Right ventricle myocardium inferior (tissue), 1 donor: Measurements from ENCODE around the gene CHID1. TPM values are rescaled to one million over a fixed set of nuclear protein-coding genes. Genes with fewer than 3 reads are reported as not detected.
A peak's percentile ranks its signal among the peaks of the same experiment; 100 is the strongest.

ENCODE experiments used
- ATAC-seq: fragments of 200-7000 bp; cut with Tn5 transposase; one replicate; pipeline ENCODE4 v1.9.1; 2020; ENCODE audit warnings: mild to moderate bottlenecking, moderate library complexity
- DNase-seq: peaks from one replicate; pipeline ENCODE4 v3.0.0; 2021; ENCODE audit errors: missing footprints
- intact Hi-C: fragments of 100-400 bp; cut with DNase I; formaldehyde crosslinking; loops from one replicate; pipeline ENCODE4 v1.11.0; 2022
- total RNA-seq: library from RNA; stranded (reverse); fragmentation: NEBNext Ultra II Directional; extraction: Animal tissue kit (Norgen Biotek cat#: 25700); gene quantifications from one replicate; pipeline ENCODE4 v1.2.1, GENCODE V29; 2021
- donor health status: DM: no; HTN: yes; CAD: no; lungs with severe emphysema.

The CHID1 gene
- total RNA-seq, 1 donor from 2014 or later: 49.4 TPM

DNA sequence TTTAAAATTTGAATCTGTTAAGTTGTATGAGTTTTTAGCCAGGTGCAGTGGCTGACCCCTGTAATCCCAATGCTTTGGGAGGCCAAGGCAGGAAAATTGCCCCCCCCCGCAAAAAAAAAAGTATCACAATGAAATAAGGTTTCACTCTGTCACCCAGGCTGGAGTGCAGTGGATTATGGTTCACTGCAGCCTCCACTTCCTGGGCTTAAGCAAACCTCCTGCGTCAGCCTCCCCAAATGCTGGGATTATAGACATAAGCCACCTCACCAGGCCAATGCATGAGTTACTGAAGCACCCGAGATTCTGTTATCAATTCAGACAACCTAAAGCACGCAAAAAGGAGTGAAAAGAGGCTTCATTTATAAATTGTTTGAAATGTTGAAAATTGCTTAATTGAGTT, 2.4 kb upstream of the CHID1 start:
- ATAC-seq (no peak), DNase-seq (no peak)
- intact Hi-C loops: loop anchor here (5.0 kb wide), 1 partner anchor 71 kb away; the partner anchor contains the start of genes POLR2L and TSPAN4

DNA sequence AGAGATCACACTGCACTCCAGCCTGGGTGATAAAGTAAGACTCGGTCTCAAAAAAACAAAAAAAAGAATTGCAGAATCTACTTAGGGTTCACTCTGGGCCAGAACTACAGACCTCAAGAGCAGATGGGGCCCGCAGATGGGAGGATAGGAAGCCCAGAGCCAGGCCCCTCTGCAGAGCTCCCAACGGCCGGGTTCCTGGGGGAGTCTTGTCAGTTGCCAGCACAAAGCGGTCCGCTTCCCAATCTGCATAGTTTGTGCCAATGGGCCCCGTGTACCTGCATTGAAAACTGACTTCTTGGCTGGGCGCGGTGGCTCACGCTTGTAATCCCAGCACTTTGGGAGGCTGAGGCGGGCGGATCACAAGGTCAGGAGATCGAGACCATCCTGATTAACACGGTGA, 1.7 kb upstream of the CHID1 start:
- intact Hi-C loops: loop anchor here (5.0 kb wide), 1 partner anchor 70 kb away; the partner anchor contains the start of genes POLR2L and TSPAN4
- no peak for ATAC-seq

DNA sequence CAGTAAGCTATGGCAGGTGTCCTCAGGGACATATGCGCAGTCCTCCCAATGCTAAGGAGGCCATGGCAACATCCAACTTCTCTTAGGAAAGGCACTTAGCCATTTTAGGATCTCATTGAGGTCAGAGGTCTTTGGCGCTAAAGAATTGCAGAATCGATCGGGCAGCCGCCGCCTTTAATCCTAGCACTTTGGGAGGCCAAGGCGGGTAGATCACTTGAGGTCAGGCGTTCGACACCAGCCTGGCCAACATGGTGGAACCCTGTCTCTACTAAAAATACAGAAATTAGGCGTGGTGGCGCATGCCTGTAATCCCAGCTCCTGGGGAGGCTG, 1.2 kb upstream of the CHID1 start:
- intact Hi-C loops: loop anchor here (5.0 kb wide), 1 partner anchor 70 kb away; the partner anchor contains the start of genes POLR2L and TSPAN4
- DNase-seq (no peak), ATAC-seq (no peak)

More for the DNA sequence above, 1.7 kb upstream of the CHID1 start:
- no peak for DNase-seq

DNA sequence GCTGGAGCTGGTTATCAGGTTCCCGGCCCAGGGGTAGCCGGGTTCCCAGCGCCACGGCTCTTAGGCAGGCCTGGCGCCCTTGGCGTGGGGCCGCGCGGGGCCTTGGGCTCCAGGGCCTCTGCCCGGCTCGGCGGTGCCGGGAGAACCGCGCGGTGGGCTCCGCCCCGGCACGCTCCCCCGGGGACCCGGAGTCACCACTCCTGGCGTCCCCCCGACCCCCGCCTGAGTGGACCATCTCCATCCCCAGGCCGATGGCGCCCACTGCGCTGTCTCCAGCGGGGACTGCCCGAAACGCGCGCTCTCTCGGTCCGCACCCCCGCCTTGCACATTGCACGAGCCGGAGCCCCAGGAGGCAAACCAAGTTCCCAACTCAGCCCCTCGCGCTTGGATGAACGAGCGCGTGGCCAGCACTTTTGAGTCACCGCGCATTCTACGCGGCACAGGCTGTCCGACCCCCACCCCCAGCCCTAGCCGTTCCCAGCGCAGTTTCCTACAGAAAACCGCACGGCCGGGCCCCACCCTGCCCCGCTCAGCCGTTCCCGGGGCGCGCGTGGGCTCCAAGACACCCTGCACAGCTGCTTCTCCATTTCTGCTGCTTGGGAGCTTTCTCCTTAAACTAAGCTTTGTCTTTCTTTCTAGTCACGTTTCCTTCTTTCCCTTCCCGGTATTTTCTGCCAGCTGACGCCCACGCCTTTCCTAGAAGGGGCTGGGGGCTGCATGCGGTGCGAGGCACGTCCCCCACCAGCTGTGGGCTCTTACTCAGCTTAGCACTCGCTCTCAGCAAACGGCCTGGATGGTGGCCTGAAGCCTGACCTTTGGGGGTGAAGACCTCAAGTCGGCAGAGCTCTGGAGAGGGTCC, 650 bp upstream of the CHID1 start:
- ATAC-seq: peak; percentile 38
- DNase-seq: no peak
- intact Hi-C loops: loop anchor here (5.0 kb wide), 1 partner anchor 69 kb away; the partner anchor contains the start of genes POLR2L and TSPAN4

DNA sequence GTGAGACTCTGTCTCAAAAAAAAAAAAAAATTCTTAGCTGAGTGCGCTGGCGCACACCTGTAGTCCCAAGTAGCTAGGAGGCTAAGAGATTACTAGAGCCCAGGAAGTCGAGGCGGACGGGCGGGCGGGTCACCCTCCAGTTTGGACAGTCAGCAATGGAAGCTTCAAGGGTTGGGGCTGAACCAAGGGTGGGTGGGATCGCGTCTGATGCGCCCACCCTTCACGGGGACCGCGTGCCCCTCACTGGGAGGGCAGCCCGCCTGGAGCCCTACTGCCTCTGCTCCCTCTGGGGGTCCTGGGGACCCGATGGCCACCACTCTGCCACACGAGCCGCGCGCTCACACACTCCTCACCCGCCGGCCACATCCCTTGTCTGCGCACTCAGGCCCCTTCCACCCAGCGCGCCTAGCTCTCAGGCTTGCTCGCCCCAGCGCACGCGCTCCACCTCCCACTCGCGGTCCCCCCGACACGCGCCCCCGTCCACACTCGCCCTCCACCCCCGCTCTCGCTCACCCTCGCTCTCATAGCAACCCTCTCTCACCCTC, 494 bp downstream of the CHID1 start:
- intact Hi-C loops: loop anchor here (5.0 kb wide), 1 partner anchor 68 kb away; the partner anchor contains the start of genes POLR2L and TSPAN4
- DNase-seq: no peak
- ATAC-seq: no peak

DNA sequence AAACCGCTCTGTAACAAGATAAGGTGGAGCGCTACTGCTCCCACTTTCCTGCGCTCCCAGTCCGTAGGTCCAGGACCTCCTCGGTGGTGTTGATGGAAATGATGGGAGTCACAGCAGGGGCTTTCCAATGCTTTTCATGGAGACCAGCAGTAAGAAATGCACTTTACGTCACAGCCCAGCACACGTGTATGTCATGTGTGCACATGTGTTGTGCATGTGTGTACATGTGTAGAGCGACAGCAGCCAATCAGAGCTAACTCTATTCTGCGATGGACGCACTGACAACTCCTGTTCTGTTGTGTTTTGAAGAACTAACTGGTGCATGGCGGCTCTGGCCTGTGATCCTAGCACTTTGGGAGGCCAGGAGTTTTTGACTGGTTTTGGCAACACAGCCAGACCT, 1.2 kb downstream of the CHID1 start:
- ATAC-seq (no peak), DNase-seq (no peak)
- intact Hi-C loops: no loop called here

DNA sequence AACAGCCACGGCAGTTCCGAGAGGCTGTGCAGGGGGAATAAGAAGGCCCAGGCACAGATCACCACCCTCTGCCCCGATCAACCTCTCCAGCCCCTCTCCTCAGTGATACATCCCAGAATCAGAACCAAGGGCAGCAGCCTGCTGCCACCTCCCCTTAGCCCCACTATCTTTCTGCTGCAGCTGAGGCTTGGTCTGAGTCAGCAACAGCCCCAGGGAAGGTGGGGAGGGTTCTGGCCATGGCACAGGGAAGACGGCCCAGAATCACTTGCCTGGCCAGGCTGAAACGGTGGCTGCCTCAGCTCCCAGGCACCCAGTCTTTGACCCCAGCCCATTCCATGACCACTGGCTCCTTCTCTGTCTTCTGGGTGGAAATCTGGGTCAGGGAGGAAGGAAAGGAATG, 2.3 kb downstream of the CHID1 start:
- ATAC-seq: no peak
- intact Hi-C loops: no loop called here
- DNase-seq: no peak

DNA sequence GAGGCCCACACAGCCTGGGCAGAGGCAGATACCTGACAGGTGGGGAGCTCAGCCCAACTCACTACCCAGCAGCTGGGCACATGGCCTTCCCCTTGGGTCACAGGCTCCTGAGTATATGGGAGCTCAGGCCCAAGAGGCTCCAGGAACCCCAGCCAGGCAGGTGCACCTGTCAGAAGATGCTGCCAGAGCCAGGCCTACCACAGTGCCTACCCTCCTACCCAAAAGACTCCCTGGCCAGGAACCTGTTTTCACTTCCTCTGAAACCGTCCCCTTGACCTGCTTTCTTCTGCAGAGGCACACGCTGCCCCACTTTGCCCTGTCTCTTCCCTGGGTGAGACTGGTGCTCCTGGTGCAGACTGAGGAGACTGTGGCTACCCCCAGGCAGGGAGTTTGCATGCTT, 2.9 kb downstream of the CHID1 start:
- ATAC-seq (no peak), DNase-seq (no peak)
- intact Hi-C loops: no loop called here

DNA sequence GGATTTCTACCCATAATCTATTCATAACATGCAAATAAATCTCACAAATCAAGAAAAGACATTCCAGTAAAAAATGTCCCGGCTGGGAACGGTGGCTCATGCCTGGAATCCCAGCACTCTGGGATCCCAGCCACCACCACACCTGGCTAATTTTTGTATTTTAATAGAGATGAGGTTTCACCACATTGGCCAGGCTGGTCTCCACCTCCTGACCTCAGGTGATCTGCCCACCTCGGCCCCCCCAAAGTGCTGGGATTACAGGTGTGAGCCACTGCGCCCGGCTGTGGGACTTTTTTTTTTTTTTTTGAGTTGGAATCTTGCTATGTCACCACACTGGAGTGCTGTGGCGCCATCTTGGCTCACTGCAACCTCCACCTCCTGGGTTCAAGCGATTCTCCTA, 4.7 kb downstream of the CHID1 start:
- DNase-seq (no peak), ATAC-seq (no peak)
- intact Hi-C loops: no loop called here

DNA sequence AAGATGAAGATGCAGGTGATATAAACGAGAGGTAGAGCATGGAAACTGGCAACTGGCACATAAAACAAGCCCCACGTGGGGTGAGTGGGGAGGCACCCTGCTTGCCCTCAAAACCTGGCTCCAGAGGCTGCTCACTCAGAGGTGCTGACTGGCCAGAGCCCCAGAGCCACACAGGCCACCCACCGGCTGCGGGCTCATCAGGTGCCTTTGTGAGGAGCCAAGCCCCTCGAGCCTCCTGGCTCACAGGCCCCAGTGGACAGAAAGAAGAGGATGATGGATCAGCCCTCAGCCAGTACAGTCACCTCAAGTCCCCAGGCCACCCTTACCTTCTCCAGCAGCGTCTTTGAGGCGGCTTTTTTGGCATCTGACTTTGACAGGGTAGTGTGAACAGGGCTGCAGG, 6.2 kb downstream of the CHID1 start:
- no peak for DNase-seq
- ATAC-seq: no peak
- intact Hi-C loops: no loop called here

DNA sequence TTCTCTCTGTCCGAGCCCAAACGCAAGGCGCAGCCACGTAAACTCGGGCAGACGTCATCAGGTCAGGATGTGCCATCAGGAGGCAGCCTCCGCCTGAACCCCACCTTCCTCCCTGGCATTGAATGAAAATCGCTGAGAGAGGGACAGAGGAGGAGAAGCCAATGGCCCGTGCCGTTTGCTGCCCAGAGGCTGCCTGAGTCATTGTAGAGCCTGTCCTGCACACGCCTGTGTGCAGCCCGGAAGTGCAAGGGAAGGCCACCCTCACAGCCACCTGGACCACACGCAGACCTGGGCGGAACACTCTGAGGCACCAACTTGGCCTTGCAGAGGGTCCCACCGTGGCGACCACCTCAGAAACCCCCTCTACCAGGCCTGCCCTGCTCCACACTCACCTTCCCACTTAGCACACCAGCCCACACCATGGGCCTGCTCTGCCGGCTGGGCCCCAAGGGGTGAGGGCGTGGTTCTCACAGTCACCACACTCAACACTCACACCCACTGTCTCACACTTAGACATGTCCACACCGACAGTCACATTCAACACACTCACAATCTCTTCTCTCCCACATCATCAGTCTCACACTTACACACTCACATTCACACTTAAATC, 9.1 kb downstream of the CHID1 start:
- DNase-seq: no peak
- intact Hi-C loops: no loop called here
- no peak for ATAC-seq

DNA sequence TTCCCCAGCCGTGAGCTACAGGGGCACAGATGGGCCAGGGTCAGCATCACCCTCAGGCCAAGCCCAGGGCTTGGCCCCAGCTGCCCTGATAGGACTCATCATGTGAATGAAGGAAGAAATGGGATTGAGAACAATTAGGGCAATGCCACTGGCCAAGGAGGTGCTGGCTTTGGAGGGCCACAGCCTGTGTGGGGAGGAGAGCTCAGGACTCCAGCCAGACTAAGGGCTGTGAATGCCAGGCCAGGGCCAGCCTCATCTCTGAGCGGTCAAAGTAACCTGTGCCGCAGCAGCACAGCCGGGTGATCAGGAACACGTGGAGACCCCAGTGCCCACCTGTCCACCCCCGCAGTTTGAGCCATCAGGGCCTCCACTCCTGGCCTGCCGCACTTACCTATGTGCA, 10.1 kb downstream of the CHID1 start:
- DNase-seq (no peak), ATAC-seq (no peak)
- intact Hi-C loops: no loop called here

DNA sequence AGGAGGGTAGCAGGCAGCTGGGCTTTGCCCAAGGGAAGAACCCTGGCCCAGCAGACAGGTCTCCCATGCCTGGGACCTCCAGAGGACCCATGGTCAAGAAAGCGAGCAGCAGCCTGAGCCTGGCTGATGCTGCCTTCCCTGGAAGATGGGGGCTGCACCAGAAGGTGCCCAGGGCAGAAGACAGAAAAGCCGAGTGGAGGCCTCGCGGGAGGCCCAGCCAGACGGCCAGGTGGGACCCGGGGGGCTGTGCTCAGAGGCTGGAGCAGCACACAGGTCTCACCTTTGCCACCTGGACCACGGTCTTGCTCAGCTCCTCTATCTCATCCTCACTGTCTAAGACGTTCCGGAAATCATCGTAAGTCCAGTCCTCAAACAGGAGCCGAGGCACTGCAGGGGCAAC, 10.9 kb downstream of the CHID1 start:
- DNase-seq (no peak), ATAC-seq (no peak)
- intact Hi-C loops: no loop called here

DNA sequence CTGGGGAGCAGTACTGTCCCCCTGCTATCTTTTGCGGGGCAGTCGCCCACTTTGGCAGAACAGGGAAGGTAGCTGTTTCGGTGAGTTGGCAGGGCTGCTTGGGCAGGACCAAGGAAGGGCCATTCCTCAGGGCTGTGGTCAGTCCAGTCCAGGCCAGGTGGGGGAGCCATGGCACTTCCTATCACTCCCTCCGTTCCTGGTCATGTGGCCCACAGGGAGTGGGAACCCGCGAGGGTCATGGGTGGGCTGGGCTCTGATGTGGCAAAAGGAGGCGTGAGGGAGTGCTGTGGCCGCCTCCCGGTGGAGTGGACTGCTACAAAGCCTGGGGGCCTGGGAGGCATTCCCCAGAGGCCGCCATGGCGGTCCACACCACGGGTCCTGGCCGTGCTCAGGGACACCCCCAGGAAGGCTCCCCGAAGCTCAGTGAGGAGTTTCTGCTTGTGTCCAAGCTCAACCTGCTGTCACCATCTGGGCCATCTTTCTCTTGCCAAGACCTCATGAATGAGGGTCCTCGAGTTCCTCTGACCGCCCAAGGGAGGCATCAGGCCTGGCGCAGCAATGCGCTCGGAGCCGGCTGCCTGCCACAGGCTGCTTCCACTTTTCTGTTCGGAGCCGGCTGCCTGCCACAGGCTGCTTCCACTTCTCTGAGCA, 11.9 kb downstream of the CHID1 start:
- intact Hi-C loops: no loop called here
- DNase-seq: no peak
- ATAC-seq: no peak

DNA sequence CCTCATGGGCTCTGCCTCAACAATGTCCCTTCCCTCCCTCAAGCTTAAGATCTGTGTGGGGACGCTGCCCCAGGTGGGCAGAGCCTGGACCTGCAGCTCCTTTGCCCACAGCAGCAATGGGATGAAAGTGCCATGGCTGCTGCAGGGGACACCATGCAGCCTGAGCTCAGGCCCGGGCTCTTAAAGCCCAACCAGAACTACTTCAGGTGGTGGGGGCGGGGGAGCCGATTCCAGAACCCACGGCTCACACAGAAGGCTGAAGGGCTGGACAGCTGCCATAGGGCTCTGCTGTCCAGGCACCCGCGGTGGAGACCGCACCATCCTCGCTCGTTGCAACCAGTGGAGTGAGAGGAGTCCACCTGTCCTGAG, 12.5 kb downstream of the CHID1 start:
- no peak for ATAC-seq
- no peak for DNase-seq
- intact Hi-C loops: no loop called here

DNA sequence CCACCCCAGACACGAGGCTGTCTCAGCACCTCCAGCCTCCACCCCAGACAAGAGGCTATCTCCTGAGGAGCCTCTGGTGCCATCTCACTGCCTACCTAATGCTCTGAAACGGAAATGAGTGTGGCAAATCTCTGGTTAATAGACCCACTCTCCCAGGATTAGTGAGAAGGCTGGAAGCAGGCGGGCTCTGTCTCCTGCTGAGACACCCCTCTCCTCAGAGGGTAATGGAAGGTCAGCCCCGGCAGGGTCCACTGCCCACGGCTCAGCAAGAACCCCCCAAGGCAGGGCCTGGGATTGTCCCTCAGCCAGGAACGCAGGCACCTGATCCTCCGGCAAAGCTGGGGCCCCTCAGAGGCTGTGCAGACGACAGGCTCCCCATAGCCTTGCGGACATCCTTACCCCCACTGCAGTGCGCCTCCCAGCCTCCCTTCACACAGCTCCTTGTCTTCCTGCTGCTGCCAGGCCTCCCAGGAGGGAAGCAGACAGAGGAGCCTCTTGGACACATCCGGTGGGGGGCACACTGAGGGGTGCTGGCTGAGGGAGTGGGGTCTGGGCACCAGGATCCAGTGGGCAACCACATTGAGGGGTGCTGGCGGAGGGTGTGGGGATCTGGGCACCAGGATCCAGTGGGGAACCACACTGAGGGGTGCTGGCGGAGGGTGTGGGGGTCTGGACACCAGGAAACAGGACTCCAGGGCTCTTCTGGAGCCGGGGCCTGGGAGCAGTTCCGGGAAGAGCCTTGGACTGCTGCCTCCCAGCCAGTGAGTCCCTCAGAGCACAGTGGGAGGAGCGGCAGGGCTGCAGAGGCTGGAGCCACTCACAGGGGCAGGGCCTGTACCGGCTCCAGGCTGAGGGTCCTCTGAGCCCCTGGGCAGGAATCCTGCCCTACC, 13.1 kb downstream of the CHID1 start:
- intact Hi-C loops: no loop called here
- DNase-seq (no peak), ATAC-seq (no peak)

DNA sequence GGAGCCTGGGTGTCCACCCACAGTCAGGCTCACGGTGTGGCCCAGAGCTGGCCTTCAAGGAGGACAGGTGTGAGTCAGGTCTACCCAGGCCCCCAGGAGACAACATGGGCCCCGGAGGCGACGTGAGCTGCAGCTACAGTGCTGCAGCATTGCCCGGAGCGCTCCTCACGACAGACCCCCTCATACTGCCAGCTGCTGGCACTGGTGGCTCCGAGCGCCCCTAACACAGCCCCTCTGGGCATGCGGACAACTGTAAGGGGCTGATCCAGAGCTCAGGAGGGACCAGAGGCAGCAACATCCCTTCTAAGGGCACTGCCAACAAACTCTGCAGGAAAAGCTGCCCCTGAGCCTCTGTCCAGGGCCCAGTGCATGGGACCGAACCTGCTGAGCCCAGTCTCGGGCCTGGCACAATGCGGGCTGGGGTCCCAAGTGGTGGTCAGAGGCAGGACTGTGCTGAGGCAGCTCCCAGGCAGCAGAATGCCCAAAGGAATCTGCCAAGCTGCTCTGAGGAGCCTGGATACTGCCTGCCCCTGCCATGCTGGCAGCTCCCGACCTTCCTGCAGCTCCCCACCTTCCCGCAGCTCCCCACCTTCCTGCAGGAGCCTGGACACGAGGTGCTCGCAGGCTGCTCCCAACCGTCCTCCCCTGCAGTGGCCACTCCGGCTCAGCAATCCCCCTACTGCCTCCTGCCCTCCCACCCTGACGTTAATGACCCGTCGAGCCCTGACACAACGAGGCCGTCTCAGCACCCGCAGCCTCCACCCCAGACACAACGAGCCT, 15.1 kb downstream of the CHID1 start:
- intact Hi-C loops: no loop called here
- no peak for ATAC-seq
- no peak for DNase-seq
